ENCODE data around the gene RTP3.

RTP3 gene

DNA sequence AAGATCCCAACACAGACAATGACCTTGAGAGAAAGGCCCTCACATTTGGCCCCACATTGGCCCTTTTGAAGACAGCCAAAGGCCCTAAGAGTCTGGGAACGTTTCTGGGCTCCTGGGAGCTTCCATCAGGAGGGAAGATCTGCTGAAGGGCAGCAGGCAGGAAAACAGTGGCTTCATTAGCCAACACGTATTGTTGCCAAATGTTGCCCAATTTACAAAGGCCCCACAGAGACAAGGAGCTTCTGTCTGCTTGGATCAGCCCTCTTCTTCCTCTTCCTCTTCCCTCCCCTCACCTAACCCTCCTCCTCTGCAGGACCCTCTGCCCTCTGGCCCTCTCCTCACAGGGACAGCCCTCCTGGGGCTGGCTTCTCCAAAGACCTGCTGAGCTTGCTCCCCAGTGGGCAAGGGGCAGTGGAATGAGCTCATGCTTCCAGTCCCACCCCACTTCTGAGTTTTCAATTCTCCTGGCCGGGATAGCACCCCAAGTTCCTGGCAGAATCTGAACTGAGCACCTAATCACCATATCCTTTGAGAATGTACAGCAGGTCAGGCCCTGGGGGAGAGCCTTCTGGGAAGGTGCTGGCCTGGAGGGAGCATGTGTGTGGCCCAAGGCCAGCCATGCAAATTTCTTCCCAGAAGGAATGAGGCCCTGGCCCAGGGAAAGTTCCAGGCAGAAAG, 28.0 kb upstream of the RTP3 start:
- DNase-seq: no peak

DNA sequence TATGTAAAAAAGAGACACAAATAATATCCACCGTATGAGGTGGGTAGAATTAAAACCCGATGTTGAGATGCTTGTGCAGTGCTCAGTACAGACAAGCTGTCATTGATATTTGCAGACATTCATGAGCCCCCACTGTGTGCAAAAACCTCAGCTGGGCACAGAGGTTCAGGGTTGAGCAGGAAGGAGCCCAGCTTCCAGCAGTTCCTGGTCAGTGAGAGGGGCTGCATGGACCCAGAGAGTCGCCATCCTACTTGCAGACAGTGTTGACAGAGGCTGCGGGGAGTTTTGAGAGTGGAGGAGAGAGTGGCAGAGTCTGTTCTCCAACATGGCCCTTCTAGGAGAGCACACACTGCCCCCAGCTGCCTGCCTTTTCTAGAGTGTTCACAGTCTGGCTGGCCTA, 26.9 kb upstream of the RTP3 start:
- no peak for DNase-seq

DNA sequence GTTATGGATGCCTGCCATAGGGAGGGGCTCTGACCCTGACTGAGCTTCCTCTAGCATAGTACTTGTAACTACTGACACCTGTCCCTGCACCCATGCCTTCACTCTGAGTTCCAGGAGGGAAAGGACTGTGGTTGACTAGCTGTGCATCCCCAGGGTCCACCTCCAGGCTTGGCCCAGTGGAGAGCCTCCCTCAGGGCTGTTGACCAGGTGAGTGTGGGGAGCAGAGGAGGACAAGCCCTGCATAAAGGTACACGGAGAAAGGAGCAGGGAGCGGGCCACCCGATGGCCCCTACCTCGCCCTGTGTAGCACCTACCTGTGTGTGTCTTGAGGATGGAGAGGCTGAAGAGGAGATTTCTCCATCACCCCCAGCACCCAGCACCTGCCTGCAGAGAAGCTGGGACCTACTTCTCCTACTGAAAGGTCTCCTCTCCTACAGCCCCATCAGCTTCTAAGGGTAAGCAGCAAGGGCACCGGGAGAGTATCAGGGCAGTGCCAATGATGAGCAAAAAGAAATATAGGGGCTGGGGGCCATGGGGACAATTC, 26.3 kb upstream of the RTP3 start:
- DNase-seq: no peak

DNA sequence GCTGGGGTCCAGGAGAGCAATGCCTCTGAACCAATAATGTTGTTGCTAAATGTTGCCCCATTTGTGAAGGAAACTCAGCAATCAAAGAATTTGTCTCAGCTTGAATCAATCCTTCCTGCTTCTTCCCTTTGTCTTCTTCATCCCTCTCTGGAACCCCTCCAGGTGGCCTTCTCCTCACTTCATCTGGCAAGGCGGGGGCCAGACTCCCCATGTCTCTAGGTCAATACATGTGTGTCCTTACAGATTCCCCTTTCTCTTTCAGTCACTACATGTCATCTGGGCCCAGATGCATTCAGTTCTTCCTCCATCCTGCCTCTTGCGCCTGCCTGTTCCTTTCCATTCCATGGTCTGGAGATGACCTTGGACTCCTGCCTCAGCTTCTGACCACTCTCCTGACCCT, 25.0 kb upstream of the RTP3 start:
- DNase-seq: no peak

DNA sequence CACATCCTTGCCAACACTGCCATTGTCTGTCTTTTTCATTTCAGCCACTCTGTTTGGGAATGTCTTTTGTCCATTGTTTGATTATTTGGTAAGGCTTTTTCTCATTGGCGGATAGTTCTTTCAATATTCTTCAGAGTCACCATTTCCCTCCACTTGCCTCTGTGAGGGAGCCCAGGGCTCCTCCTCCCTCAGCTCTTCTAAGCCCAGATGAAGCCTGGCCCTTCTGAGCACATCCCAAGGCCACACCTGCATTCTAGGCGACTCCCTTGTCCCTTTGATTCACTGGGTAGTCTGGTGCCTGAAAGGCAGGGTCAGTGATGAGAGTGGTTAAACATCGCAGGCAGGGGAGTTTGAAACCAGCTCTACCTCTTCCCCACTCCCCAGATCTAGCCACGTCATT, 20.6 kb upstream of the RTP3 start:
- DNase-seq: no peak

DNA sequence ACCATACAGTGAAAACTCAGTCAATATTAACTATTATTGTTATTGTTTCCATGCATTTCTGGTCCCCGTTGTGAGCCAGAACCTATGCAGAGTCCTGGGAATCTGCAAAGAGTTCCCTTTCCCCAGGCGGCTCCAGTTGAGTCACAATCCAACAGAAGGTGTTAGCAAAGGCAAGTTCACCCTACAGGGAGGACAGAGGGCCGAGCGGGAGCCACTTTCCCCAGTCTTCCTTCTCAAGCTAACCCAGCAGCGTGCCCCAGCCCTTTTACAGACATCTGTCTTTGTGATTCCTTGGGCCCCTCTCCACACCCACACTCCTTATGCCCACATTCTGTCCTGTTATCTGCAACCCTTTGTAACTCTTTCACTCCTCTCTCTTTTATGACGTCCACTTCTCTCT, 20.0 kb upstream of the RTP3 start:
- DNase-seq: no peak

DNA sequence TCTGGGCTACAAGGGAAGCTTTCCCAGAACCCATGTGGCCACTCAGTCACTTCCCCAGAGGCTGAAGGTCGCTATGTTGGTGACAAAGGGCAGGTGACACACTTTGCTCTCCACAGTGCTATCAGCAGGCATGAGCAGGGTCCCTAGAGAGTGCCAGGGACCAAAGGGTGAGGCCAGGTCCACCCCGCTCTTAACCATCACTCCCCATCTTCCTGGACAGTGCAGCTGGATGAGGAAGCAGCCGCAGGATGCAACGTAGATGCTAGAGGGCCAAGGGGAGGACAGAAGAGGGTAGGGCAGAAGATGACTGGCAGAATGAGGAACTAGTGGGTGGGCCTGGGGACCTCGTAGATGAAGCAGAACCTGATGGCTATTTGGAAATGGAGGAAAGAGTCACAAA, 19.4 kb upstream of the RTP3 start:
- DNase-seq: no peak

DNA sequence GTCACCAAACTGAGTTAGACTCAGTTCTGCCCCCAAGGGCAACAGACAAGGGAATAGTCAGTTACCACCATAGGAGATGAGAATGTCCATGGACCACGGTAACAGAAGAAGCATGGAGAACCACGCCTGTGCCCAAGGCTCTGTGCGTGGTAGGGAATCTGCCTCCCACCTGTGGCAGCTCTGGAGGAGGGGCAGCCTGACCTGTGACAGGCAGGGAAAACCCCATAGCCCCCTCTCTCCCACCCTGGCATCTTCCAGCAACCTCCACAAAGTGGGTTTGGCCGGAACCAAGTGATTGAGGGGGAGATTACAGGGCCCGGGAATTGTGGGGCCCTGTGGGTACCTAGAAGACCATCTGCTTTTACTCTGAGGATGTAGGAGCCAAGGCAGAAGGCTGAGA, 18.8 kb upstream of the RTP3 start:
- no peak for DNase-seq

DNA sequence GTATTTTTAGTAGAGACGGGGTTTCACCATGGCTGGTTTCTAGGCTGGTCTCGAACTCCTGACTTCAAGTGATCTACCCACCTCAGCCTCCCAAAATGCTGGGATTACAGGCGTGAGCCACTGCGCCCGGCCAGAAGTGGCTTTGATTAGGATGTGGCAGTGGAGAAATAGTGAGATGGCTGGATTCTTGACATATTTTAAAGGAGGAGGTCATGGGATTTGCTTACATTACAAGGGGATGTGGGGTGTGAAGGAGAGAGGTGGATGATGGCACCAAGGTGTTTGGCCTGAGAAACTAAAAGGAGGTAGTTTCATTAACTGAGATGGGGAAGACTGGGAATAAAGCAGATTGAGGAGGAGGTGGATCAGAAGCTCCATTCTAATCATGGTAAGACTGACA, 18.1 kb upstream of the RTP3 start:
- no peak for DNase-seq

DNA sequence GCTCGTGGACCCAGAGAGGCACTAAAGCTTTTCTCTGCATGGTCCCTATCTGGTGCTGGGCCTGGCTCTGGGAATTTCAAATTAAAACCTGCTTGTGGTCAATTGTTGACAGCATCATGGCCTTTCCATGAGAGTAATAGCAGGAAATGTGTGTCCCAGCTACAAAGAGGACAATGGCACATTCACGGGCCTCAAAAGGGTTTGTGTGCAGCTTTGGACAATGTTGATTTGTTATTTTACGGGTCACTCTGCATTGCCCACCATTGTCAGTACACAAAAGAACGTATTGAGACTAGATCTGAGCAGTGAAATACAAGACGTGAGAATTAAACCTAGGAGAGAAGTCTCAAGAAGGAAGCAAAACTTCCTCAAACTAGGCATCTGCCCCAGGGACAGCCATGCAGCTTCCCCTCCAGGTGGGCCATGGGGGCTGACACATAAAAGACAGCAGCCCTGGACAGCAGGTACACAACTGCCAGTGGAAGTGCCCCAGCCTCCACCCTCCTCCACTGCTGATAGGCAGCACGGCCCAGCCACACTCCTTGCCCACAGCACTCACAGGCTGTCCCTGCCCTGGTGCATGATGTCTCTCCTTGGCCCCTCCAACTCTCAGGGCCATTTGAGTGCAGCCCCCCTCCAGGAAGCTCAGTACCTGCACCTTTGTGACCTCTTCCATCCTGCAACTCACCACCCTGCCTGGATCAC, 17.1 kb upstream of the RTP3 start:
- DNase-seq: no peak

DNA sequence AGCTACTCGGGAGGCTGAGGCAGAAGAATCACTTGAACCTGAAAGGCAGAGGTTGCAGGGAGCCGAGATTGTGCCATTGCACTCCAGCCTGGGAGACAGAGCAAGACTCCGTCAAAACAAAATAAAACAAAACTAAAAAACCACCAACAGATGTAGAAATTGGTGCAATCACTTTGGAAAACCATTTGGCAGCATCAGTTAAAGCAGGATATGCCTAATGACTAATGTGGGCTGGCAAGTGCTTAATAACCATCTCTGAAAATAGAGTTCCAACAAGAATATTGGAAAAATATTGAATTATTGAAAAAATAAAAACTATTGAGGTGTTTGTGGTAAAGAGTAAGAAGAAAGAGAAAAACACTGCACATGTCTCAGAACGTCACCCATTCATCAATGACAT, 16.1 kb upstream of the RTP3 start:
- no peak for DNase-seq

DNA sequence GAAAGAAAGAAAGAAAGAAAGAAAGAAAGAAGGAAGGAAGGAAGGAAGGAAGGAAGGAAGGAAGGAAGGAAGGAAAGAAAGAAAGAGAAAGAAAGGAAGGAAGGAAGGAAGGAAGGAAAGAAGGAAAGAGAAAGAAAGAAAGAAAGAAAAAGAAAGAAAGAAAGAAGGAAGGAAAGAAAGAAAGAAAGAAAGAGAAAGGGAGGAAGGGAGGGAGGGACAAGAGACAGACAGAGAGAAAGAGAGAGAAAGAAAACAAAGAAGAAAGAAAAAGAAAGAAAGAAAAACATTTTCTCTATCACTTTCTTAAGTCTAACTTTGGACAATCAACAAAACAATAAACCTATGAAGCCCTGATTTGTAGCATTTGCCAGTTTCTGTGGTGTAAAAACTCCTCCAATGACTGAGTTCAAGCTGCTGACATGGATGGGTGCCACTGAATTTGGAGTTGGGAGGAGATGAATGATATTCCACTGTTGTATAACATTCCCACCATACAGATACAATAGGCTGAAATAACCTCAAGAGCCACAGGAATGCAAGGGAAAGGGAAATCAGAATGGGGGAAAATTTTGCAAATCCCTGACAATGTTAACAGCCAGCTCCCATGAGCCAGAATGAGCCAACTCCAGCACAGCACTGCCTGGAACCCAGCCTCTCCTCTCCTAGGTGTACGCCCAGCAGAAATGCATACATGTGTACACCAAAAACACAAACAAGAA, 15.0 kb upstream of the RTP3 start:
- DNase-seq: no peak

DNA sequence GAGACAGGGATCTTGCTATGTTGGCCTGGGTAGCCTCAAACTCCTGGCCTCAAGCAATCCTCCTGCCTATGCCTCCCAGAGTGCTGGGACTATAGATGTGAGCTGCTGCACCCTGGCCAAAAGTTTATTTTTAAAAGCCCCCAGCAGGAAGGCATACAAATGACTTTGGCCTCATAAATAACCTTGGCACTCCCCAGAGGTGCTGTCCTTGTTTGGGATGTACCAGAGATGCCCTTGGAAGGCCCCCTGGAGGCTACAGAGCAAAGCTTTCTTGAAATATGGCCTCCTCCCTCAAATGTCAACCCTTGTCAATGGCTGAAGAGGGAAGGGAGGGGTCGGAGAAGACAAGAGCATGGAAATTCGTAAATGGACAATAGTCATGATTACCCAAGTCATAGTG, 14.0 kb upstream of the RTP3 start:
- no peak for DNase-seq

DNA sequence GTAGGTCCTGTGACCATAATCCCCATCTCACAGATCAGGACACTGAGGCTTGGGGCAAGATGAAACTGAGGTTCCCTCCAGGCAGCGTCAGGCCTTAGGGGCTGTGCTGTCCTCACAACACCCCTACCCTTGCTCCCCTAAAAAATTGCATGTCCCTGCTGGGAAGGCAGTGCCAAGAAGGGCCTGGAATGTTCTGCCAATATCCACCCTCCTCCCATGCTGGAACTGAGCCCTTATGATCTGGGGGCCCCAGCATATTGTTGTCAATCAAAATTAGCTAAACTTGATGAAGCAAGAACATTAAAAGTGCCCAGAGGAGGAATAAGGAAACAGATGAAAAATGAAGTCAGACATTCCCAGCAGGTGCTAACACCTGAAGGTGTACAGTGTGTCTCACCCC, 13.4 kb upstream of the RTP3 start:
- no peak for DNase-seq

DNA sequence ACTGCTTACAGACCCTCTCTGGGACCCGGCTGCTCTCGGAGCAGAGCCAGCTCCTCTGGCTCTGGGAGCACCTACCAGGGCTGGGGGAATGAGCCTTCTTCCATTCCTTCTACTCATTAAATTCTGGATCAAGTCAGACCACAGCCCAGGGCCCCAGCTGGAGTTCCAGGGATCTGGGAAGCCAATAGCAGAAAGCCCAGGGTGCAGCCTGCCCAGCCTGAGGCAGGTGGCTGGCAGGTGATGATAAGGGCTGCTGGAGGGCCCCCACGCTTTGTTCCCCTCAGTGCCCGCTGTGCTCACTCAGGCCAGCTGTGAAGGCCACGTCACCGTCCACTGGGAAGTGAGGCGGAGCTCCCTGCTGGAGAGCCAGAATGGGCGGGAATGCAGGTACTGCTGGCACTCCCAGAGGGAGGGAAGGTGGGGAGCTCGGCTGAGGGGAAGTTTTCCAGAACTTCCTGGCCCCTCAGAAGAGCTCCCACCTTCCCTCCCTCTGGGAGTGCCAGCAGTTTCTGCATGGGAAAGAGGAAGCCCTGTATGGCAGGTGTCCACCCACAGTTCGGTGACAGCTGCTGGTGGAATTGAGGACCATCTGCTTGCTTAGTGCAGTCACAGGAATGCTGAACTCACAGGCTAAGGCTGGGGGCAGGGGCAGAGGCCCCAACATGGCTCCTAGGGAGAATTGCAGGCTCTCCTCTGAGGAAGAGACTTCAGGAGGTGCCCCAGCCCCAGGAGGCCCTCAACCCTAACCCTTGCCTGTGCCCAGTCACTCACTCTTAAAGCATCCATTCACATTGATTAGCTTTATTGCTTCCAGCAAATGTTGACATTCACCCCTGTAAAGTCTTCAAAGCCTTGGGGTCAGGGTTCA, 12.6 kb upstream of the RTP3 start:
- peak; percentile 84 for DNase-seq

DNA sequence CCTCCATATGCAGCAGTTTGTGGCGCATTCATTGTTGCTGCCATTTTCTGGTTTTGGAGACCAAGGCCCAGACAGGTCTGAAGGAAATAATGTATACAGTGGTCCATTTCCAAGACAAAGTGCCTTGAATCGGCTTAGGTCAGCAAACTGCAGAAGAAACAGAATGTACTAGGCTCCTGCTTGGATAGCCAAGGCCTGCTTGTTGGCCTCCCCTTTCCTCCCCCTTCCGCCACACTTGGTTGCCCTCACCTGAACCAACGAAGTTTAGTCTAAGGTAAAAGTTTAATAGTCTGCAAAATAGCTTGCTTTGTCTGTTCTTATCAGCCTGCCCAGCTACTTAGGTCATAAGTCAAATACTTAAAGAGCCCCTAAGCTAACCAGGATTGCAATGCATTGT, 12.0 kb upstream of the RTP3 start:
- DNase-seq: no peak

DNA sequence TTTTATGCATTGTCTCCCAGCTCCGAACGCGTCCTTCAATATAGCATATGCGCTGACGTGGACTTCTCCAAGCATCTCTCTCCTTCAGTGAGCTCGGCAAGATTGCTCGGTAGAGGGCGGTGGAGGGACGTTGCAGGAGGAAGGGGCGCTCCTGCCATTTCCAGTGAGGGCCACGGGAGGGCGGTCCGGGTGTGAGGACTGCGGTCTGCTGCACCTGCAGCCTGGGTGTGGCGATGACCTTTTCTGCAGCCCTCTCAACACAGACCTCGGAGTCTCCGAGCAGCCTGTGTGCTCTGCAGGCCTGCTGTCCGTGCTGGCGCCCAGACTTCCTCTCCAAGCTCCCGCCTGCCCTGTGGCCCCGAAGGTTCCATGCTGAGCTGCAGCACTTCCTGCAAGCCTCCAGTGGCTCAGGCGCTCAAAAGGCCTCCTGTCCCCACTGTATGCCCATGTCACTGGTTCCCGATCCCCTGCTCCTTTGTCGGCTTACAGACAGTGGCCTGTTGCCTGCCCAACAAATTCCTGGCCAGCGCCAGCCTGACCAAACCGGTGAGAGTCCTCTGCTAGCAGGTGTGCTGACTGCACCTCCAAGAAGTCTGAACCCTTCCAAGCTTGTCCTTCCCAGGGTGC, 8.9 kb upstream of the RTP3 start:
- peak; percentile 82 for DNase-seq

DNA sequence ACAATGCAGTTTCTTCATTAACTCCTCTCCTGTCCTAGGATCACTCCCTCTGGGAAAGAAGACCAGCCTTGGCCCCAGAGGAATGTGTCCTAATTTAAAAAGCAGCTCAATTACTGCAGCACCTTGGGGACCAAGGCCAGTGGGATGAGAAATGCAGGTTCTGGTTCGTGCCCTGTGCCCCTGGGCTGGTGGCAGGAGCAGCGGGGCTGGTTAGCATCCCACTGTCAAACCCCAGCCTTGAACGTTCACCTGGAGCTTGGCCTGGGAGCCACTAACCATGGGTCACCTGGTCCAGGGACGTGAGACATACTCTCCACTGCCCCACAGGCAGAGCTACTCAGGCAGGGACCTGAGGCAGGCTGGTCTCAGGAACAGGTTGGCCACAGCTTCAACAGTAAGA, 8.4 kb upstream of the RTP3 start:
- no peak for DNase-seq

DNA sequence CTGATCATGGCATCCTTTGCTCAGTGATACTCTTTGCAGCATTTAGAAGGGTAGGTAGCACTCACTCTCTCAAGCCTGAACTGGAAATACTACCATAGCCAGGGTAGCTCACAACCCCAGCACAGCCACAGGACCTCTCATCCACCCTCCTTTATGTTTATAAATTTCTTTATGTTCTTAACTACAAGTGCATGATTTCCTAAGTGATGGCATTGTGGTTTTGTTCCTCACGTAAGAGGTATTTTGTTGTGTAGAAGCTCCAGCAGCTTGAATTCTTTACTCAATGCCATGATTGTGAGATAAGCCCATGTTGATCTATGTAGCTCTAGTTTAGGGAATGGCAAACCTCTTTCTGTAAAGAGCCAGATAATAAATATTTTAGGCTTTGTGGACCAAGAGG, 7.9 kb upstream of the RTP3 start:
- DNase-seq: no peak

DNA sequence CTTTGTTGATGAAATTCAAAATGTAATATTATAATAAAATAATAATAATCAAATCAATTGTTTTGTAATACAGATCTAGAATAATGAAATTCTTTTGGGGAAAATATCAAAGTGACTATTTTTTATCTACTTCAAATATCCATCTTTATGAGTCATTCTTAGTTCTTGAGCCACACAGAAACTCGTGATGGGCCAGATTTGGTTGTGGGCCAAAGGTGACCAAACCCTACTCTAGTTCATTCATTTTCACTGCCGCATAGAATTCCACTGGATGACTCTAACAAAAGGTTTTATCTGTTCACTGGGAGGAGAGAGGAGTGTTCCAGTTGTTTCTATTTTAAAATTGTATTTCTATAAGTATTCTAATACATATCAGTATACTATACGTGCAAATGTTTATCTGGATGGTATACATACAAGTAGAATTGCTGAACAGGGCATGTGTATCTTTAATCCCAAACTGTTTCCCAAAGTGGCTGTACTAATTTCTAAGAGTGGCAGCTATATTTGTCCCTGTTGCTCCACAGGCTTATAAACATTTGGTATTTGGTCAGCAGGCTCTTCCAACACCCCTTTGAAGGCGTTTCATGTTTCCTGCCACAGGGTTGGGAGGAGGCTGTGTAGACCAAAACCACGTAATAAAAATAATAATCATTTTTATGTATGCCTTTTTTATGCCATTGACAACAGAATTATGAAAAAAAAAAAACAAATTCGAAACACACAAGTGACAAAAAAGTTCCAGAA, 7.3 kb upstream of the RTP3 start:
- DNase-seq: no peak

DNA sequence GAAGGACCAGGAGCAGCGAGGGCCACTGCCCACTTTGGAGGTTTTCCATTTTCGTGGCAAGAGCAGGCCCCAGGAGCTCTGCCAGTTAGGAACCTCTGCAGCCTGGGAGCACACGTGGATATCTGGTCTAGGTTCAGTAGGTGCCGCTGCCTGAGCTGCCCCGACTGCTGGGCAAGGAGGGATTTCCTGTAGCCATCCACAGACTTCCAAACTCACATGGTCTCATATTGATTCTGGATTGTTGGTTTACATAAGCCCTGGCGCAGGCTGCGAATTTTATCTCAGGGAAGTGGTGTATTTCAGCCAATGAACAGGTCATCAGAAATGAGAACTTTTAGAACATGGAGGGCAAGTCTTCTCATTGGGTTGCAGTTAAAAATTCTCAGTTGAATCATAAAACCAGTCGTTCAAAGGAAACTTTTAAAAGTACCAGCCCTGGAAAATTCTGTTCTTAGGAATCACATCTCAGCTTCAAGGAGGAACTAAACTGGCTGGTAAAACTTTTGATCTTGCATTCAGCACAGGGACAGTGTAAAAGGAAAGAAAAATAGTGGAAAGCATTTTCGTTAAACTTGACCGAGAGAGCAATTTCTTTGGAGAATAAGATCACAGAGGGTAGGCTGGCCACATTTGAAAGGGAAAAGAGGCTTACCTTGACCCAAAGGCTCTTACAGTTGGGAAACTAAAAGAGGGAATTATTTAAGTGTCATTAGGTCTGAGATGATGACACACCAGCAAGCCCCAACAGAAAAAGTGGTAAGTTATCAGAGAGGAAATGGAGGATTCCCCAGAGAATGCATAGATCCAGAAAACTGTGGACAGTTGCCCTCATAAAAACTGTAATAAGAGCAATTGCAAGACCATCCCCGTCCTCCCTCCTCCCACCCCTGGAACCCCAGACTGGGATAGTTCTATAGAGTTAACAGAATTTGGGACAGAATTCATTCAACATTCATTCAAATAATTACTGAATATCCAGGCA, 6.4 kb upstream of the RTP3 start:
- no peak for DNase-seq

Data from NCI-H510A (cell line).